ENCODE results near the gene NRP2. TPM values are rescaled to one million over a fixed set of nuclear protein-coding genes. Genes with fewer than 3 reads are reported as not detected.

NRP2 gene
- total RNA-seq, 5 donors from 2014 or later (not counting 1 experiment from before 2014, with no cell fraction given), result 0.85 to 1.1 (median 0.93) TPM; not detected in 2

DNA sequence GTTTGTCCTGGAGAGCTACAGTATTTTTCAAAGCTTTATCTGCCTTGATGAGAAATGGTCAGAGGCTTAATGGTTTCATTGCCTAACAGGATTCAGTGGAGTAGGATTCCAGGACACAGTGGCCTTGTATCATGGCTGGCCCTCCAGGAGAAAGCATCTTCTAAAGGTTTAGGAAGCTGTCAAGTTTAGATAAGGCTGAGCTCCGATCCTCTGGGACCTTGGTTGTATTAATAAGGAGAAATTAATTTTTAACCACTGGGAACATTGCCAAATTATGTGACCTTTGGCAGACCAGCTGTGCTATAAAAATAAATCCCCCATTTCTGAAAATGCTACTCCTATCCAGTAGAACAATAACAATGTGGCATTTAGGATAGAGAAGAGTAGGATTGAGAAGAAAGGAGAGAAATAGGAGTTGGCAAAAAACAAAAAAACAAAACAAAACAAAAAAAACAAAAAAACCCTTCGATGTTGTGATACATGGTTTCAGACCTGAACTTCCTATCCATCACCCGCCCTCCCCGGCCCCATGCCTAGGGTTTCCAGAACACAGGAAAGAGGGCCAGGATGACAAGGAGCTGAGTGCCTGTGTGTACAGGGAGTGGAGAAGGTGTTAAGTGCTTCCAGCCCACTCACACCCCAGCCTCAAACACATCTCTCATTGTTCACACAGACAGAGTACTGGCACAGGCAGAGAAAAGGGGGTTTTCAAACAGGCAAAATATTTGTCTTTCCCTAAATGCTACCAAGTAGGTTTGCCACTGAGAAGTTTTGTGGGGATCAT, 6.3 kb downstream of the NRP2 start:
- Mint-ChIP-seq H3K4me1 (peaks cover 0 to 30% (median 17%) of the 10 kb centered on the region in 3 donors), H3K4me3 (no peak overlapping the region), H3K27me3 (peaks cover 39 to 46% of the 10 kb centered on the region in 2 donors), H3K9me3 (no peaks in the 10 kb centered on the region), H3K36me3 (no peaks in the 10 kb centered on the region), H3K27ac (no peak overlapping the region)
- Histone ChIP-seq H3K27ac (ENCODE audit: low read length) (no peak overlapping the region), H3K36me3 (ENCODE audit: control insufficient read depth in 2 of 2, extremely low read depth in 1 of 2, insufficient read depth in 1 of 2, low read length in 1 of 2) (no peaks in the 10 kb centered on the region), H3K4me3 (ENCODE audit: control insufficient read depth in 1 of 2, extremely low read depth in 1 of 2, low read length in 1 of 2) (no peak overlapping the region), H3K9me3 (no peaks in the 10 kb centered on the region), H3K4me1 (ENCODE audit: control insufficient read depth in 1 of 2, extremely low read depth in 1 of 2, insufficient read depth in 2 of 2, low read length in 2 of 2) (peaks cover 0 to 18% of the 10 kb centered on the region in 2 experiments), H3K27me3 (replicated peaks in 1 of 2; ENCODE audit: control insufficient read depth in 2 of 2, extremely low read depth in 1 of 2, insufficient read depth in 2 of 2, low read length in 1 of 2) (peaks cover 4 to 40% of the 10 kb centered on the region in 2 experiments)
- WGBS (ENCODE audit: insufficient coverage), result no CpG with 5 or more reads among the region's 4 CpGs
- DNase-seq (no peak), ATAC-seq (replicated peaks in 1 of 4) (no peak)
- ChIA-PET POLR2A (interaction anchor here in 1 of 2 donors (0.6 kb wide), 1 partner anchor 23 kb away, joined by 3 read pairs; no protein-coding TSS in a partner anchor), CTCF (interaction anchor here in 1 of 2 donors (1.0 to 1.5 kb wide), 2 partner anchors 8 to 10 kb away, joined by 5 to 6 read pairs; no protein-coding TSS in a partner anchor)

DNA sequence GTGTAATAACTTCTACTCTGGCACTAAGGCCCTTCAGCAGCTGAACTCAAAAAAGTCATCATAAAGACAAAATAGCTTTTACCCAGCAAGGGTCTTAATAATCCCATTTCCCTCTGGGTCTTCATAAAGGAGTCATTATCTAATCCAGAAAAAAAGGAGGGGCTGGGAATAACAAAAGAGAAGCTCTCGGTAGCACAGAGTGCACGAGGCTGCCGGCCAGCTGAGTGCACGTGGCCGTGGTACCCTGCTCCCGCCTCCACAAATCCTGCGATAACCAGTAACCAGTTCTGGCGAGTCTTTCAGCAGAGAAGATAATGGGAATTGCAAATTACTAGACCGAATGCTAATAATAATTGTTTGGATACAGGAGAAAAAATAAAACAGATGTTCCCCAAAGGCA, 7.5 kb downstream of the NRP2 start:
- no peak overlapping the region for H3K4me3 ChIP-seq (ENCODE audit: control insufficient read depth in 1 of 2, extremely low read depth in 1 of 2, low read length in 1 of 2)
- H3K27me3 ChIP-seq (replicated peaks in 1 of 2; ENCODE audit: control insufficient read depth in 2 of 2, extremely low read depth in 1 of 2, insufficient read depth in 2 of 2, low read length in 1 of 2), result peaks cover 3 to 28% of the 10 kb centered on the region in 2 experiments
- H3K36me3 ChIP-seq (ENCODE audit: control insufficient read depth in 2 of 2, extremely low read depth in 1 of 2, insufficient read depth in 1 of 2, low read length in 1 of 2), result no peaks in the 10 kb centered on the region
- H3K4me3 Mint-ChIP-seq, result no peak overlapping the region
- H3K27ac Mint-ChIP-seq, result no peak overlapping the region
- DNase-seq (no peak), ATAC-seq (replicated peaks in 1 of 4) (no peak)
- H3K27me3 Mint-ChIP-seq, result peaks cover 28 to 34% of the 10 kb centered on the region in 2 donors
- no peaks in the 10 kb centered on the region for H3K36me3 Mint-ChIP-seq
- no peaks in the 10 kb centered on the region for H3K9me3 Mint-ChIP-seq
- peaks cover 0 to 19% (median 12%) of the 10 kb centered on the region in 3 donors for H3K4me1 Mint-ChIP-seq
- ChIA-PET CTCF (interaction anchor here in 1 of 2 donors (1.0 kb wide), 1 partner anchor 9 kb away, joined by 6 read pairs; no protein-coding TSS in a partner anchor), POLR2A (no interaction called here)
- H3K27ac ChIP-seq (ENCODE audit: low read length), result no peak overlapping the region
- 95% methylated on average over 8 of the region's 9 CpGs for WGBS (ENCODE audit: insufficient coverage)
- no peaks in the 10 kb centered on the region for H3K9me3 ChIP-seq
- H3K4me1 ChIP-seq (ENCODE audit: control insufficient read depth in 1 of 2, extremely low read depth in 1 of 2, insufficient read depth in 2 of 2, low read length in 2 of 2), result peaks cover 0 to 17% of the 10 kb centered on the region in 2 experiments

- Mint-ChIP-seq H3K4me3 (no peak overlapping the region), H3K27ac (no peak overlapping the region), H3K27me3 (peaks cover 16 to 21% of the 10 kb centered on the region in 2 donors), H3K4me1 (peaks cover 0 to under 1% (median 0%) of the 10 kb centered on the region in 3 donors), H3K36me3 (no peaks in the 10 kb centered on the region), H3K9me3 (no peaks in the 10 kb centered on the region)
- ATAC-seq (replicated peaks in 1 of 4), result no peak
- Histone ChIP-seq H3K4me3 (ENCODE audit: control insufficient read depth in 1 of 2, extremely low read depth in 1 of 2, low read length in 1 of 2) (no peak overlapping the region), H3K36me3 (ENCODE audit: control insufficient read depth in 2 of 2, extremely low read depth in 1 of 2, insufficient read depth in 1 of 2, low read length in 1 of 2) (no peaks in the 10 kb centered on the region), H3K9me3 (no peaks in the 10 kb centered on the region), H3K27ac (ENCODE audit: low read length) (no peak overlapping the region), H3K4me1 (ENCODE audit: control insufficient read depth in 1 of 2, extremely low read depth in 1 of 2, insufficient read depth in 2 of 2, low read length in 2 of 2) (no peaks in the 10 kb centered on the region), H3K27me3 (replicated peaks in 1 of 2; ENCODE audit: control insufficient read depth in 2 of 2, extremely low read depth in 1 of 2, insufficient read depth in 2 of 2, low read length in 1 of 2) (peaks cover 3 to 6% of the 10 kb centered on the region in 2 experiments)
- no CpG with 5 or more reads among the region's 3 CpGs for WGBS (ENCODE audit: insufficient coverage)
- no peak for DNase-seq
- ChIA-PET CTCF (no interaction called here), POLR2A (no interaction called here)
These were observed 9.8 kb downstream of the NRP2 start for GRCh38 chr2:205692104-205692503.

DNA sequence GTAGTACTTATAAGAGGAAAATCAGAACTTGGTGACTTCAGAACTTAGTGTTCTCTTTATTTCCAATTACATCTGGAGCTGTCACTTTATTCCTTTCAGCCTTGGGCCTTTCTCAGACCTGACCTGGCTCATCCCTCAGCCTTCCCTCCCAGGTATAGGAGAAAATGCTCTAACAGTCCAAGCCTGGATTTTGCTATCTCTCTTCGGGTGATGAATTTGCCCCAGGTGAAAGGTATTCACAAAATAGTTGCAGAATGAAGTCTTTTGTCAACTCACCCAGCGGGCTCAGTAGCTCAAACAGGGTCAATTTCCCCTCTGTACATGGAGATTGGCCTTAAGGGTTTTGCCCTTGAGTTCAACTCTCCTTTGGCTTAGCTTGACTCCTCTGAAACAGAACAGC, 12.0 kb downstream of the NRP2 start:
- H3K4me1 ChIP-seq (ENCODE audit: control insufficient read depth in 1 of 2, extremely low read depth in 1 of 2, insufficient read depth in 2 of 2, low read length in 2 of 2), result no peaks in the 10 kb centered on the region
- no peaks in the 10 kb centered on the region for H3K36me3 Mint-ChIP-seq
- no peaks in the 10 kb centered on the region for H3K4me1 Mint-ChIP-seq
- H3K27ac Mint-ChIP-seq, result no peak overlapping the region
- no peak overlapping the region for H3K27ac ChIP-seq (ENCODE audit: low read length)
- H3K36me3 ChIP-seq (ENCODE audit: control insufficient read depth in 2 of 2, extremely low read depth in 1 of 2, insufficient read depth in 1 of 2, low read length in 1 of 2), result no peaks in the 10 kb centered on the region
- H3K4me3 Mint-ChIP-seq, result no peak overlapping the region
- no peak overlapping the region for H3K4me3 ChIP-seq (ENCODE audit: control insufficient read depth in 1 of 2, extremely low read depth in 1 of 2, low read length in 1 of 2)
- H3K9me3 ChIP-seq, result no peaks in the 10 kb centered on the region
- ChIA-PET CTCF (interaction anchor here in 1 of 2 donors (0.6 kb wide), 1 partner anchor 13 kb away, joined by 3 read pairs; no protein-coding TSS in a partner anchor), POLR2A (no interaction called here)
- no peak for DNase-seq
- H3K27me3 Mint-ChIP-seq, result peaks cover 5 to 12% of the 10 kb centered on the region in 2 donors
- WGBS (ENCODE audit: insufficient coverage), result no CpG with 5 or more reads among the region's 2 CpGs
- no peaks in the 10 kb centered on the region for H3K27me3 ChIP-seq (replicated peaks in 1 of 2; ENCODE audit: control insufficient read depth in 2 of 2, extremely low read depth in 1 of 2, insufficient read depth in 2 of 2, low read length in 1 of 2)
- ATAC-seq (replicated peaks in 1 of 4), result no peak
- H3K9me3 Mint-ChIP-seq, result no peaks in the 10 kb centered on the region

- Histone ChIP-seq H3K36me3 (ENCODE audit: control insufficient read depth in 2 of 2, extremely low read depth in 1 of 2, insufficient read depth in 1 of 2, low read length in 1 of 2) (no peaks in the 10 kb centered on the region), H3K4me1 (ENCODE audit: control insufficient read depth in 1 of 2, extremely low read depth in 1 of 2, insufficient read depth in 2 of 2, low read length in 2 of 2) (no peaks in the 10 kb centered on the region), H3K4me3 (ENCODE audit: control insufficient read depth in 1 of 2, extremely low read depth in 1 of 2, low read length in 1 of 2) (no peak overlapping the region), H3K9me3 (no peaks in the 10 kb centered on the region), H3K27me3 (replicated peaks in 1 of 2; ENCODE audit: control insufficient read depth in 2 of 2, extremely low read depth in 1 of 2, insufficient read depth in 2 of 2, low read length in 1 of 2) (no peaks in the 10 kb centered on the region), H3K27ac (ENCODE audit: low read length) (no peak overlapping the region)
- WGBS (ENCODE audit: insufficient coverage), result no CpG with 5 or more reads among the region's 3 CpGs
- no peaks in the 10 kb centered on the region for H3K36me3 Mint-ChIP-seq
- H3K4me3 Mint-ChIP-seq, result no peak overlapping the region
- DNase-seq (no peak), ATAC-seq (replicated peaks in 1 of 4) (no peak)
- no peak overlapping the region for H3K27ac Mint-ChIP-seq
- peaks cover 4 to 5% of the 10 kb centered on the region in 2 donors for H3K27me3 Mint-ChIP-seq
- ChIA-PET CTCF (interaction anchor here in 1 of 2 donors (0.7 kb wide), 1 partner anchor 17 kb away, joined by 3 read pairs; no protein-coding TSS in a partner anchor), POLR2A (no interaction called here)
- no peaks in the 10 kb centered on the region for H3K9me3 Mint-ChIP-seq
- no peaks in the 10 kb centered on the region for H3K4me1 Mint-ChIP-seq
These were observed 13.2 kb downstream of the NRP2 start for GRCh38 chr2:205695460-205695991.

DNA sequence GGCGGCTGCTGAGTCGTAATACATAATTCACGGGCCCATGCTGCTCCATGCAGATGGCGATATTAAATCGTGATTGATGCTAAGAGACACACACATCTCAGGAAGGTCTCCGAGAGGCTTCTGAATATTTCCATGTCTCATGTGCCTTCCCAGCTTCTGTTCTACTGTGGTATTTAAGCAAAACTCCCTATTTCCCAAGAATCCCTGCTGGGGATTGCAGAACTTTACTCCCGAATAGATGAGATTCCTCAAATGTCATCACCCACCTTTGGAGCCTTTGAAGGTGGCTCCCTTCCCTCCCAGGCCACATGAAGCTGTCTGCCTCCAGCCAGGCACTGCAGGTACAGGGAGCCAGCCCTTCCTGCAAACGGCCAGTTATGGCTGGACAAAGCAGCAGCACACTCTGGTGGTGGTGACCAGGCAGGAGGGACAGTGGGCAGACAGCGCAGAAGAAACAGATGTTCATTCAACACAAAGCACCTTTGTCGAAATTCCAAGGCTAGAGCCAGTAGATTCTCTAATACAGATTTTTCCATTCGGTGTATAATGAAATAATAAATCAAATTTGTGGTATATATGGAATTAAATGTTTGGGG, 14.1 kb downstream of the NRP2 start:
- Mint-ChIP-seq H3K9me3 (no peaks in the 10 kb centered on the region), H3K27ac (no peak overlapping the region), H3K4me1 (no peaks in the 10 kb centered on the region), H3K4me3 (no peak overlapping the region), H3K27me3 (peaks cover 2 to 4% of the 10 kb centered on the region in 2 donors), H3K36me3 (no peaks in the 10 kb centered on the region)
- ChIA-PET CTCF (interaction anchor here in 1 of 2 donors (0.7 kb wide), 1 partner anchor 17 kb away, joined by 3 read pairs; no protein-coding TSS in a partner anchor), POLR2A (no interaction called here)
- H3K4me3 ChIP-seq (ENCODE audit: control insufficient read depth in 1 of 2, extremely low read depth in 1 of 2, low read length in 1 of 2), result no peak overlapping the region
- no peak overlapping the region for H3K27ac ChIP-seq (ENCODE audit: low read length)
- no peaks in the 10 kb centered on the region for H3K4me1 ChIP-seq (ENCODE audit: control insufficient read depth in 1 of 2, extremely low read depth in 1 of 2, insufficient read depth in 2 of 2, low read length in 2 of 2)
- DNase-seq (no peak), ATAC-seq (replicated peaks in 1 of 4) (no peak)
- H3K9me3 ChIP-seq, result no peaks in the 10 kb centered on the region
- no peaks in the 10 kb centered on the region for H3K36me3 ChIP-seq (ENCODE audit: control insufficient read depth in 2 of 2, extremely low read depth in 1 of 2, insufficient read depth in 1 of 2, low read length in 1 of 2)
- 69% methylated on average over 8 of the region's 11 CpGs for WGBS (ENCODE audit: insufficient coverage)
- no peaks in the 10 kb centered on the region for H3K27me3 ChIP-seq (replicated peaks in 1 of 2; ENCODE audit: control insufficient read depth in 2 of 2, extremely low read depth in 1 of 2, insufficient read depth in 2 of 2, low read length in 1 of 2)

Data from T-cell (primary cell).